ENCODE data around the gene CACNA1C. TPM values are rescaled to one million over a fixed set of nuclear protein-coding genes. Genes with fewer than 3 reads are reported as not detected.

Gene CACNA1C
- total and polyA plus RNA-seq, 2 of the 4 experiments (the other 2 are of a cell fraction): 1.6 to 2.6 TPM

- no peak overlapping the region for H3K9ac ChIP-seq (ENCODE audit: low read depth, low read length)
- ChIA-PET CTCF (interaction anchor here (0.9 kb wide), 1 partner anchor 36 kb away, joined by 3 read pairs; no protein-coding TSS in a partner anchor), POLR2A (ENCODE audit: unreplicated experiment) (no interaction called here)
- H2AK5ac ChIP-seq (ENCODE audit: low read depth, low read length): no peak overlapping the region
- dilution Hi-C loops (cut with HindIII; ENCODE audit: low sequenced_read_pairs, unreplicated experiment) (no loop called here), in situ Hi-C loops (cut with MboI; ENCODE audit: low sequenced_read_pairs) (no loop called here), intact Hi-C loops (cut with micrococcal nuclease) (no loop called here)
- no TSS peak for BruUV-seq (replicated peaks)
- no peak overlapping the region for H4K8ac ChIP-seq (ENCODE audit: low read depth in 2 of 2, low read length in 2 of 2)
- no peaks in the 10 kb centered on the region for H3K4me1 ChIP-seq (ENCODE audit: control insufficient read depth, insufficient read depth, low read length)
- H2AFZ ChIP-seq (replicated peaks; ENCODE audit: low read length, poor library complexity): no peak overlapping the region
- no peak overlapping the region for H2BK120ac ChIP-seq (ENCODE audit: low read depth, low read length)
- H3K23ac ChIP-seq (ENCODE audit: low read depth, low read length): no peak overlapping the region
- no peak overlapping the region for H3K4me3 ChIP-seq (ENCODE audit: insufficient read depth, low read depth, low read length)
- H3K9me3 ChIP-seq (ENCODE audit: control insufficient read depth, insufficient read depth, low read length): no peaks in the 10 kb centered on the region
- H4K91ac ChIP-seq (ENCODE audit: insufficient read depth, low read depth, low read length): no peak overlapping the region
- H3K27ac ChIP-seq (ENCODE audit: insufficient read depth, low read length): no peak overlapping the region
- no peak overlapping the region for H2AK9ac ChIP-seq (replicated peaks; ENCODE audit: low read depth, low read length, poor library complexity)
- H3K27me3 ChIP-seq (ENCODE audit: control insufficient read depth, insufficient read depth, low read length): peaks cover 5% of the 10 kb centered on the region
- H2BK20ac ChIP-seq (ENCODE audit: low read depth, low read length): no peak overlapping the region
- no peak overlapping the region for H4K5ac ChIP-seq (ENCODE audit: low read depth, low read length)
- H4K20me1 ChIP-seq (ENCODE audit: insufficient read depth, low read length): no peaks in the 10 kb centered on the region
- H2BK5ac ChIP-seq (ENCODE audit: low read depth, low read length, poor library complexity, severe bottlenecking): no peak overlapping the region
- no peak overlapping the region for H3K56ac ChIP-seq (ENCODE audit: extremely low read depth, insufficient read depth, low read length)
- DNase-seq: no peak
- no peak for TF ChIP-seq MAZ (IDR thresholded peaks at IDR 0.05; ENCODE audit: borderline replicate concordance, low read depth, low read length)
- no peak for TF ChIP-seq CHD1 (IDR thresholded peaks at IDR 0.05; ENCODE audit: low read depth, low read length)
- TF ChIP-seq FOS (IDR thresholded peaks at IDR 0.05; ENCODE audit: low read depth, low read length): no peak
- no peak for TF ChIP-seq ELK1 (IDR thresholded peaks at IDR 0.05; ENCODE audit: borderline replicate concordance, low read depth, low read length)
- no peak for TF ChIP-seq RFX5 (IDR thresholded peaks at IDR 0.05; ENCODE audit: low read depth, low read length)
- TF ChIP-seq NFE2L2 (IDR thresholded peaks at IDR 0.05; ENCODE audit: low read depth, low read length): no peak
- TF ChIP-seq USF2 (IDR thresholded peaks at IDR 0.05; ENCODE audit: low read depth, low read length): no peak
- no peak for TF ChIP-seq CTCF (conservative IDR thresholded peaks at IDR 0.05; ENCODE audit: low read depth, low read length)
- H3K9me1 ChIP-seq (ENCODE audit: insufficient read depth, low read length): no peaks in the 10 kb centered on the region; the same call in 1 of the 2 replicates
- no peak overlapping the region for H3K4ac ChIP-seq (ENCODE audit: low read depth, low read length)
- WGBS, 2 experiments (ENCODE audit: extremely low coverage in 2 of 2, insufficient read length in 1 of 2): 85% methylated on average over 4 of the region's 7 CpGs; no CpG with 5 or more reads in 1 of the 2 experiments
- H3K36me3 ChIP-seq (ENCODE audit: control insufficient read depth, insufficient read depth, low read length): 0 out of 2 replicates have a peak, but pooled peaks cover 3% of the 10 kb centered on the region
- no peak overlapping the region for H3K4me2 ChIP-seq (ENCODE audit: low read depth, low read length)
- ATAC-seq (ENCODE audit: low read depth): no peak
- no peaks in the 10 kb centered on the region for H3K79me1 ChIP-seq (ENCODE audit: low read depth in 1 of 2, low read length in 2 of 2)
- no peak overlapping the region for H3K18ac ChIP-seq (ENCODE audit: low read depth, low read length)
- H3K14ac ChIP-seq (replicated peaks; ENCODE audit: low read depth, low read length): no peak overlapping the region
- no peak overlapping the region for H2BK15ac ChIP-seq (ENCODE audit: low read depth, low read length)
Measured at GRCh38 chr12:2570562-2570961, 517.8 kb downstream of the CACNA1C start.

Data from IMR-90 (cell line).